Stimulated activated CD4-positive, alpha-beta T cell treated with anti-CD3 and anti-CD28 coated beads, Interleukin-4, amount 100 ng/mL, for 4 hours (primary cell): ENCODE data around the gene ADNP2.

Experiments
- DNase-seq, 2 experiments: peaks; one replicate each; pipeline ENCODE4 v3.0.0-alpha.2; 2020

ADNP2 gene

DNA sequence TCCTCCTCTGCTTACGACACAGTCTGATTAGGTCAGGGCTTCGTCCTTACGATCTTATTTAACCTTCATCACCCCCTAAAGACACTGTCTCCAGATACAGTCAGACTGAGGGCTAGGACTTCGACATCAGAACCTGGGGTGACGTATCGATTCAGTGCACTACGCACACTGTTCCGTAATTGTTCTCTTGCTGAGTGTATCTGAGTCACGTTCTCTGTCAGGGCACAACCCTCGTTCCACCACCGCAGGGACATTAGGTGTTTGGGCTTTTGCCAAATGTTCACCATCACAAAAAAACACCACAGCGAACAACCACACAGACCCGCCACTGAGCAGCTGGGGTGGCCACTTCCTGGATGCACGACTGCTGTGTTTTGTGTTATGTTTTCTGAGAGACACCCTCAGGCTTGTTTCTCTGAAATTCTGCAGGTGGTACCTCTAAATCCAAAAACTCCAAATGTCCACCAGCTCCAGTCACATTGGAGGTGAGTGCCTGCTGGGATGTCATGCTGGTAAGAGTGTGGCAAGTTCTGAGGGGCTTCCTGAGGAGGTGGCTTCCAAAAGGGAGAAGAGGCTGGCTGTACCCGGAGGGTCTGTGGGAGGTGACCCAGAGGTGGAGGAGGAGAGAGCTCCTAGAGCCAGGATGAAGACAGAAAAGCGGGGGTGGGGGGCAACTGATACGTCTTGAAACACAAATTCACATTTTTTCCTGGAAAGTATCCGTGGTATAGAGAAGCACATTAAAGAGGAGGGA, 66.6 kb downstream of the ADNP2 start:
- DNase-seq, result no peak

DNA sequence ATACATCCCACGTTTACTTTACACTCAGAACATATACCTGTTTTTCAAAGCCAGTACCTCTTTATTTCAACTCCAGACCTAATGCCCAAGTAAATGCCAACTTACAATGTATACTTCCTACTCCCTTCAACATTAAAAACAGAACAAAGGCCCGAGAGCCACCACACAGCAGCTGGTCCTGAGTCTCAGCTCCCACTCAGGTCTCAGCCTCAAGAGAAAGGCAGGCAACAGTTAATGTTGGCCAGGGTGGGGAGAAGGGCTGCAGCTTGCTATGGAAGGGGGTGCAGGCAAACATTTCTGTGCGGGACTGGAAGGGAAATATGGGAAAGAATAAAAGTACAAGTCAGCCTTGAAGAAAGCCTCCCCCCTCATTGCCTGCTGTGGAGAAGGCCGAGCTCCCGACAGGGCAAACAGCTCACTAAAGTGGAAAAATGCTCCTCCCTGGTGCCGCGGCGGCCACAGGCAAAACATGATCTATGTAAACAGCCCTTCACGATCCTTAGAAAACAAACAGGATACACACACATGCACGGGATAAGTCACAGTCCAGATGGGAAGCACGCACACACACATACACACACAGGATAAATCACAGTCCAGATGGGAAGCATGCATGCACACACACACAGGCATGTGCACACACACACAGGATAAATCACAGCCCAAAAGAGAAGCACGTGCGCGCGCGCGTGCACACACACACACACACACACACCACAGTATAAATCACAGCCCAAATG, 67.4 kb downstream of the ADNP2 start:
- DNase-seq, result no peak

- no peak for DNase-seq
These were observed 68.1 kb downstream of the ADNP2 start for GRCh38 chr18:80177128-80177527.

- DNase-seq, result no peak
These were observed 70.1 kb downstream of the ADNP2 start for GRCh38 chr18:80178935-80179818.

DNA sequence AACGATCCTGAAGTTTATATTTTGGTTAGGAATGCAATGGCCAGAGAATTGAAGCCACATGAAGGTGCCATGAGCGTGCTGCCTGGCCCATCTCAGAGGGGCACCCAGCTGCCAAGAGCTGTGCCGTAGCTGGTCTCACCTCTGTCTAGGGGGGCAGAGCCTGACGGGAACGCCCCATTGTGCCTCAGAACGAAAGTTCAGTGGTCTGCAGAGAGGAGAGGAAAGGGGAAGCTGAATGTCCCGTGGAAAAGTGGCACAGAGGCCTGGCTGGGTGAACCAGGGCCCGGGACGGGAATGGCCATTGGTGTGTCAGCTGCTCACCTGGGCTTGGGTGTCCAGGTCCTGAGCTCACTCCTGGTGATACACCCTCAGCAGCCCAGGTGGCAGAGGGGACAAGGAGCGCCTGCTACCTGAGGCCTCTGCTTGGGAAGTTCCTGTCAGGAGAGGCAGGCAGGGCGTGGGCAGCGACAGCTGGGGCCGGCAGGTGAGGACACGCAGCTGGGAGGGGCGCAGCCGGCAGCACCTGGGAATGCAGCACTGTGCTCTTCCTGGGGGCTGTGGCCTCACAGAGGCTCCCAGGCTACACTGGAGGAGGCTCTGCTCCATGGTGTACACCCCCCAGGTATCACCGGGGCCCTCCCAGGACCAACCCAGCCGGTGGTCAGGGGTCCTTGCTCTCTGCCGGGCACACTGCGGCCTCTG, 70.9 kb downstream of the ADNP2 start:
- DNase-seq, result no peak

DNA sequence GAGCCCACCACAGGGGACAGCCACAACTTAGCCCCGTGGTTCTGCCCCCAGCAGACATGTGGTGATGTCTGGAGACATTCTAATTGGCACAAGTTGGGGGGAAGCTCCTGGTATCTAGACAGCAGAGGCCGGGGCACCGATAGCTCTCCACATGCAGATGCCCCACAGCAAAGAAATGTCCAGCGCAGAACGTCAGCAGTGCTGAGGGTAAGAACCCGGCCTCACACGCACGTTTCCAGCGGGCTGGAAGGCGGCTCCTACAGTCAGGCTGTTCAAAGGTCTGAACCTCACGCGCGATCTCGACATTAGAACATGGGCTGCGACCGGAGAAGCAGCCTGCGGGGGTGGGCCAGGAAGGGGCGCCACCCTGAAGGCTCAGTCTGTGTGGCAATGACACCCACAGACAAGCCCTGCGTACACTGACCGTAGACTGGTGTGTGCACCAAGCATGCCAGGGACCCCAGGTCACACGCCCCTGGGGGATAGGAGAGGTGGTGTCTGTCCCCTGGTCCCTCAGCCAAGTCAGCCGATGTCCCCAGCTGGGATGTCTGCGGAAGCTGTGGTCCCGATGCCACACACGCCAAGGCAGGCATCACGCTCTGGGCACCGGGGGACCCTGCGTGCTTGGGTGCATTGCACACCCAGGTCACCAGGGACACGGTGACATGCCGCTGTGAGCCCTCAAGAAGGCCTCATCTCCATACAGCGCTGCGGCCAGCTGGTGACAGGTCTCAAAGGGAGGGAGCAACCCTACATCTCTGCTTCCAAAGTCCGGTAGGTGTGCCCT, 71.9 kb downstream of the ADNP2 start:
- DNase-seq, result no peak

GRCh38 chr18:80181642-80182461, 72.8 kb downstream of the ADNP2 start:
- no peak for DNase-seq

GRCh38 chr18:80182855-80183254, 73.8 kb downstream of the ADNP2 start:
- no peak for DNase-seq

- no peak for DNase-seq
These were observed 74.4 kb downstream of the ADNP2 start for GRCh38 chr18:80183273-80184050.

DNA sequence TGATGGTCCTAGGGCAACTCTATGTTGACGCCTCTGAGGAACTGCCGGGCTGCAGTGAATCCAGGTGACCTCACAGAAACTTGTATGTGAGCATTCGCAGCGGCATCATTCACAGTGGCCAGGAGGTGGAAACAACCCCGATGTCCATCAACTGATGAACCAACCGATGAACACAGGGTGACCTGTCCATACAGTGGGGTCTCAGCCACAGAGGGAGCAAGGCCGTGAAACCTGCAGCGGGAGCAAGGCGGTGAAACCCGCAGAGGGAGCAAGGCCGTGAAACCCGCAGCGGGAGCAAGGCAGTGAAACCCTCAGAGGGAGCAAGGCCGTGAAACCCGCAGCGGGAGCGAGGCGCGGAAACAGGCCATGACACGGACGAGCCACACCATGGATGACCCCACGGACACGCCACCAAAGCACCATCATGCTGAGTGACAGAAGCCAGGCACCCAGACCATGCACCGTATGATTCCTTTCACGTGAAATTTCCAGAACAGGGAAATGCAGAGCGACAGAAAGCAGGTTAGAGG, 75.2 kb downstream of the ADNP2 start:
- DNase-seq, result no peak

DNA sequence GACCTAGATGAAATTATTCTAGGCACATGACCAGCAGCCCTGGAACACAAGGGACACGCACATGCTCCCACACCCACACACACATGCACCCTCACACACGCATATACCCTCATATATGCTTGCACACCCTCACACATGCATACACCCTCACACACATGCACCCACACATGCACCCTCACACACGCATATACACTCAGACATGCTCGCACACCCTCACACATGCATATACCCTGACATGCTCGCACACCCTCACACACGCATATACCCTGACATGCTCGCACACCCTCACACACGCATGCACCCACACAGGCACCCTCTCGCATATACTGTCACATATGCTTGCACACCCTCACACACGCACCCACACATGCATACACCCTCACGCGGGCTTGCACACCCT, 76.5 kb downstream of the ADNP2 start:
- no peak for DNase-seq

GRCh38 chr18:80187956-80188642, 79.0 kb downstream of the ADNP2 start:
- no peak for DNase-seq

- no peak for DNase-seq
These were observed 79.8 kb downstream of the ADNP2 start for GRCh38 chr18:80188643-80189530.

GRCh38 chr18:80189531-80189865, 80.4 kb downstream of the ADNP2 start:
- no peak for DNase-seq
